Measurements from ENCODE around the gene TNIK. TPM values are rescaled to one million over a fixed set of nuclear protein-coding genes. Genes with fewer than 3 reads are reported as not detected.

Gene TNIK
- polyA plus RNA-seq, 1 donor from 2014 or later, result 19.3 TPM

DNA sequence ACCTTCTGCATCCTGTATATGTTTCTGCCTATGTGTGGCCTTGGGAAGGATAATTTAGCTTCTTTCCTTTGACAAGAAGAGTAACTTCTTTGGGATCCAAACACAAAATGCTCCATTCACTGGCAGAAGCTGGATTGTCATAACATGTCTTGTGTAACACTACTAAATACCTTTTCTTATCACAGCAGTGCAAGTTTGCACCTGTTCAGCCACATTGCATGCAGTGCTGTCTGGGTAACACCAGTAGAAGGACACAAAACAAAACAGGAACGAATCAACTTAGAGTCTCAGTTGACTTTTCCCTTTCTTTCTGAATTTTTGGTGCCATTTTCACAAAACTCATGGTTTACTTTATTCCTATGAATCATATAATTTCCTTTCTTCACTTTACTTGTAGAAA lies 43.6 kb upstream of the TNIK start:
- Histone ChIP-seq H3K36me3 (ENCODE audit: insufficient read depth, low read length) (no peaks in the 10 kb centered on the region), H3K9me2 (ENCODE audit: insufficient read depth, low read length) (no peaks in the 10 kb centered on the region), H4K20me1 (ENCODE audit: insufficient read depth) (no peaks in the 10 kb centered on the region), H3K4me3 (ENCODE audit: low read length) (no peak overlapping the region), H3K79me2 (replicated peaks; ENCODE audit: insufficient read depth, low read length) (no peaks in the 10 kb centered on the region), H3K9me3 (ENCODE audit: low read length) (no peaks in the 10 kb centered on the region), H3K4me2 (ENCODE audit: low read length) (no peak overlapping the region), H3F3A (ENCODE audit: insufficient read depth, low read length, poor library complexity, severe bottlenecking) (no peaks in the 10 kb centered on the region), H3K27me3 (ENCODE audit: insufficient read depth, low read depth, low read length) (no peaks in the 10 kb centered on the region), H3K27ac (ENCODE audit: low read length) (no peak overlapping the region), H2AFZ (ENCODE audit: low read depth, low read length) (no peak overlapping the region), H3K9ac (ENCODE audit: low read length) (no peak overlapping the region)
- TF ChIP-seq, protein P1, sequence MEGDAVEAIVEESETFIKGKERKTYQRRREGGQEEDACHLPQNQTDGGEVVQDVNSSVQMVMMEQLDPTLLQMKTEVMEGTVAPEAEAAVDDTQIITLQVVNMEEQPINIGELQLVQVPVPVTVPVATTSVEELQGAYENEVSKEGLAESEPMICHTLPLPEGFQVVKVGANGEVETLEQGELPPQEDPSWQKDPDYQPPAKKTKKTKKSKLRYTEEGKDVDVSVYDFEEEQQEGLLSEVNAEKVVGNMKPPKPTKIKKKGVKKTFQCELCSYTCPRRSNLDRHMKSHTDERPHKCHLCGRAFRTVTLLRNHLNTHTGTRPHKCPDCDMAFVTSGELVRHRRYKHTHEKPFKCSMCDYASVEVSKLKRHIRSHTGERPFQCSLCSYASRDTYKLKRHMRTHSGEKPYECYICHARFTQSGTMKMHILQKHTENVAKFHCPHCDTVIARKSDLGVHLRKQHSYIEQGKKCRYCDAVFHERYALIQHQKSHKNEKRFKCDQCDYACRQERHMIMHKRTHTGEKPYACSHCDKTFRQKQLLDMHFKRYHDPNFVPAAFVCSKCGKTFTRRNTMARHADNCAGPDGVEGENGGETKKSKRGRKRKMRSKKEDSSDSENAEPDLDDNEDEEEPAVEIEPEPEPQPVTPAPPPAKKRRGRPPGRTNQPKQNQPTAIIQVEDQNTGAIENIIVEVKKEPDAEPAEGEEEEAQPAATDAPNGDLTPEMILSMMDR (IDR thresholded peaks at IDR 0.05; ENCODE audit: poor library complexity, severe bottlenecking), result no peak
- TF ChIP-seq TAF1 (IDR thresholded peaks at IDR 0.05; ENCODE audit: low read depth) (no peak), EZH2 (IDR thresholded peaks at IDR 0.05; ENCODE audit: borderline replicate concordance, insufficient read depth, low read length, poor library complexity, severe bottlenecking) (no peak), RAD21 (conservative IDR thresholded peaks at IDR 0.05) (no peak), MXI1 (conservative IDR thresholded peaks at IDR 0.05; ENCODE audit: poor library complexity, severe bottlenecking) (no peak), EP300 (conservative IDR thresholded peaks at IDR 0.05; ENCODE audit: poor library complexity, severe bottlenecking) (no peak), SMC3 (conservative IDR thresholded peaks at IDR 0.05; ENCODE audit: poor library complexity) (no peak), REST (IDR thresholded peaks at IDR 0.05; ENCODE audit: borderline replicate concordance) (no peak), POLR2AphosphoS5 (IDR thresholded peaks at IDR 0.05) (no peak)

- Histone ChIP-seq H3F3A (ENCODE audit: insufficient read depth, low read length, poor library complexity, severe bottlenecking) (no peaks in the 10 kb centered on the region), H3K9ac (ENCODE audit: low read length) (no peak overlapping the region), H2AFZ (ENCODE audit: low read depth, low read length) (no peak overlapping the region), H3K9me3 (ENCODE audit: low read length) (no peaks in the 10 kb centered on the region), H3K4me2 (ENCODE audit: low read length) (no peak overlapping the region), H4K20me1 (ENCODE audit: insufficient read depth) (no peaks in the 10 kb centered on the region), H3K36me3 (ENCODE audit: insufficient read depth, low read length) (no peaks in the 10 kb centered on the region), H3K79me2 (replicated peaks; ENCODE audit: insufficient read depth, low read length) (no peaks in the 10 kb centered on the region), H3K9me2 (ENCODE audit: insufficient read depth, low read length) (no peaks in the 10 kb centered on the region), H3K27me3 (ENCODE audit: insufficient read depth, low read depth, low read length) (no peaks in the 10 kb centered on the region), H3K4me3 (ENCODE audit: low read length) (no peak overlapping the region), H3K27ac (ENCODE audit: low read length) (no peak overlapping the region)
- TF ChIP-seq EP300 (conservative IDR thresholded peaks at IDR 0.05; ENCODE audit: poor library complexity, severe bottlenecking) (no peak), MXI1 (conservative IDR thresholded peaks at IDR 0.05; ENCODE audit: poor library complexity, severe bottlenecking) (no peak), REST (IDR thresholded peaks at IDR 0.05; ENCODE audit: borderline replicate concordance) (no peak), RAD21 (conservative IDR thresholded peaks at IDR 0.05) (no peak), POLR2AphosphoS5 (IDR thresholded peaks at IDR 0.05) (no peak), EZH2 (IDR thresholded peaks at IDR 0.05; ENCODE audit: borderline replicate concordance, insufficient read depth, low read length, poor library complexity, severe bottlenecking) (no peak), TAF1 (IDR thresholded peaks at IDR 0.05; ENCODE audit: low read depth) (no peak)
- TF ChIP-seq, protein P1 (IDR thresholded peaks at IDR 0.05; ENCODE audit: poor library complexity, severe bottlenecking), result no peak
Measured at GRCh38 chr3:171498921-171499320, 38.7 kb upstream of the TNIK start.
